IMR-90 (cell line): ENCODE data around the gene KIAA0319L. TPM values are rescaled to one million over a fixed set of nuclear protein-coding genes. Genes with fewer than 3 reads are reported as not detected.

ENCODE experiments used
- ATAC-seq: fragments of 200-7000 bp; cut with Tn5 transposase; 2 replicates; pipeline ENCODE4 v1.9.1; 2020; ENCODE audit warnings: low read depth, mild to moderate bottlenecking, moderate library complexity
- BruUV-seq: library from RNA; stranded (reverse); fragments of 400-500 nt; replicated peaks from 2 replicates; lab custom pipeline; 2021; lab: Mats Ljungman, UMichigan
- CTCF ChIA-PET: fragments of 300-600 bp; formaldehyde crosslinking; extraction: SDS; loops from one replicate; lab custom pipeline; 2021; ENCODE audit warnings: antibody characterized with exemption; lab: Yijun Ruan, JAX
- POLR2A ChIA-PET: fragments of 300-600 bp; sonication (Branson Sonifier 250); formaldehyde crosslinking; loops from one replicate; lab custom pipeline; 2022; ENCODE audit warnings: antibody characterized with exemption; ENCODE audit not compliant: unreplicated experiment; lab: Charles Lee
- DNase-seq: peaks from one replicate; pipeline ENCODE4 v3.0.0; 2013
- H2AFZ ChIP-seq: replicated peaks from 2 replicates; pipeline ENCODE3; 2013; ENCODE audit warnings: low read length, mild to moderate bottlenecking; ENCODE audit not compliant: poor library complexity
- H2AK5ac ChIP-seq: 2 replicates; pipeline ENCODE4 v1.6.1; 2013; ENCODE audit warnings: low read depth, low read length, inconsistent platforms
- H2AK9ac ChIP-seq: replicated peaks from 2 replicates; pipeline ENCODE3; 2013; ENCODE audit warnings: mild to moderate bottlenecking, low read depth, low read length, moderate library complexity; ENCODE audit not compliant: poor library complexity
- H2BK120ac ChIP-seq: 2 replicates; pipeline ENCODE4 v1.6.1; 2013; ENCODE audit warnings: low read depth, low read length, inconsistent platforms
- H2BK15ac ChIP-seq: 3 replicates; pipeline ENCODE4 v1.6.1; 2013; ENCODE audit warnings: low read depth, low read length, inconsistent platforms
- H2BK20ac ChIP-seq: 2 replicates; pipeline ENCODE4 v1.6.1; 2013; ENCODE audit warnings: low read depth, mild to moderate bottlenecking, inconsistent platforms, low read length, moderate library complexity
- H2BK5ac ChIP-seq: 2 replicates; pipeline ENCODE4 v1.6.1; 2013; ENCODE audit warnings: mild to moderate bottlenecking, low read depth, low read length, inconsistent platforms; ENCODE audit not compliant: poor library complexity, severe bottlenecking
- H3K14ac ChIP-seq: replicated peaks from 2 replicates; pipeline ENCODE4 v1.6.1; 2013; ENCODE audit warnings: low read depth, low read length, inconsistent platforms
- H3K18ac ChIP-seq: 2 replicates; pipeline ENCODE4 v1.6.1; 2013; ENCODE audit warnings: low read depth, low read length, control low read depth
- H3K23ac ChIP-seq: 2 replicates; pipeline ENCODE4 v1.6.1; 2013; ENCODE audit warnings: low read depth, low read length, inconsistent platforms
- H3K27ac ChIP-seq: 2 replicates; pipeline ENCODE4 v1.5.1; 2013; ENCODE audit warnings: mild to moderate bottlenecking, control low read depth, low read length; ENCODE audit not compliant: insufficient read depth
- H3K27me3 ChIP-seq: 2 replicates; pipeline ENCODE4 v1.6.1; 2013; ENCODE audit warnings: low read length; ENCODE audit not compliant: control insufficient read depth, insufficient read depth
- H3K36me3 ChIP-seq: 2 replicates; pipeline ENCODE4 v1.6.1; 2013; ENCODE audit warnings: low read length, mixed read lengths; ENCODE audit not compliant: control insufficient read depth, insufficient read depth
- H3K4ac ChIP-seq: 2 replicates; pipeline ENCODE4 v1.6.1; 2013; ENCODE audit warnings: low read depth, low read length, inconsistent platforms
- H3K4me1 ChIP-seq: 2 replicates; pipeline ENCODE4 v1.6.1; 2013; ENCODE audit warnings: low read length, mixed read lengths; ENCODE audit not compliant: control insufficient read depth, insufficient read depth
- H3K4me2 ChIP-seq: 2 replicates; pipeline ENCODE4 v1.6.1; 2013; ENCODE audit warnings: low read depth, mild to moderate bottlenecking, control low read depth, low read length, moderate library complexity
- H3K4me3 ChIP-seq: 2 replicates; pipeline ENCODE4 v1.5.1; 2013; ENCODE audit warnings: low read depth, mild to moderate bottlenecking, control low read depth, low read length, moderate library complexity; ENCODE audit not compliant: insufficient read depth
- H3K56ac ChIP-seq: 2 replicates; pipeline ENCODE4 v1.6.1; 2013; ENCODE audit warnings: low read length, inconsistent platforms; ENCODE audit not compliant: insufficient read depth; ENCODE audit errors: extremely low read depth
- H3K79me1 ChIP-seq, 2 experiments: 2 replicates each; pipeline ENCODE4 v1.6.1; 2013; ENCODE audit warnings: low read length in 2 of 2, inconsistent platforms in 1 of 2, low read depth in 1 of 2
- H3K9ac ChIP-seq: 2 replicates; pipeline ENCODE4 v1.6.1; 2013; ENCODE audit warnings: low read depth, low read length, control low read depth
- H3K9me1 ChIP-seq: 2 replicates; pipeline ENCODE4 v1.6.1; 2013; ENCODE audit warnings: low read length, inconsistent platforms; ENCODE audit not compliant: insufficient read depth
- H3K9me3 ChIP-seq: 2 replicates; pipeline ENCODE4 v1.6.1; 2013; ENCODE audit warnings: low read length; ENCODE audit not compliant: control insufficient read depth, insufficient read depth
- H4K20me1 ChIP-seq: 2 replicates; pipeline ENCODE4 v1.6.1; 2013; ENCODE audit warnings: low read length, inconsistent platforms; ENCODE audit not compliant: insufficient read depth
- H4K5ac ChIP-seq: 2 replicates; pipeline ENCODE4 v1.6.1; 2013; ENCODE audit warnings: mild to moderate bottlenecking, low read depth, low read length, control low read depth
- H4K8ac ChIP-seq, 2 experiments: 2 replicates each; pipeline ENCODE4 v1.6.1; 2013; ENCODE audit warnings: low read depth in 2 of 2, low read length in 2 of 2, control low read depth in 1 of 2, inconsistent platforms in 1 of 2
- H4K91ac ChIP-seq: 2 replicates; pipeline ENCODE4 v1.6.1; 2013; ENCODE audit warnings: low read depth, low read length, inconsistent platforms; ENCODE audit not compliant: insufficient read depth
- SMC3 ChIP-seq: fragments of 150-350 bp; IDR thresholded peaks from 2 replicates; pipeline ENCODE4 v1.6.1; 2016; ENCODE audit warnings: low read depth, mild to moderate bottlenecking, antibody characterized with exemption, low read length, moderate library complexity
- WGBS, 2 experiments: methylation state at CpG; one replicate each; pipeline versions ENCODE4 v1.1.5 to v1.1.7; 2013; ENCODE audit warnings: missing lambda C conversion rate in 2 of 2; ENCODE audit not compliant: insufficient read length in 1 of 2; ENCODE audit errors: extremely low coverage in 2 of 2; 5-methylcytosine and 5-hydroxymethylcytosine counted together
- dilution Hi-C: fragments of 300-500 bp; cut with HindIII; formaldehyde crosslinking; loops from one replicate; pipeline ENCODE4 v1.14.3; 2018; ENCODE audit warnings: low sequenced_read_pairs; ENCODE audit not compliant: unreplicated experiment
- in situ Hi-C: fragments of 300-500 bp; cut with MboI; formaldehyde crosslinking; loops from 3 replicates; pipeline ENCODE4 v1.14.3; 2019; ENCODE audit warnings: low sequenced_read_pairs, inconsistent platforms, mixed read lengths
- intact Hi-C: fragments of 100-400 bp; cut with micrococcal nuclease; formaldehyde crosslinking; loops from 2 replicates; pipeline ENCODE4 v1.10.0; 2022
- polyA plus RNA-seq, 3 experiments: library from polyadenylated mRNA; depleted of rRNA; stranded (reverse); fragments of >200 nt; gene quantifications; 2 replicates each; pipeline ENCODE4 v1.2.3, GENCODE V29; 2012; ENCODE audit warnings: low replicate concordance in 1 of 3
- total RNA-seq: library from RNA; depleted of rRNA; stranded (reverse); fragments of >200 nt; gene quantifications from 2 replicates; pipeline ENCODE4 v1.2.3, GENCODE V29; 2012

KIAA0319L gene
- total and polyA plus RNA-seq, 2 of the 4 experiments (the other 2 are of a cell fraction) = 38.0 to 49.8 TPM

GRCh38 chr1:35600593-35600992, 43.4 kb upstream of the KIAA0319L start:
- Histone ChIP-seq H2BK20ac (no peak overlapping the region), H3K9ac (no peak overlapping the region), H3K4me2 (no peak overlapping the region), H3K27me3 (no peaks in the 10 kb centered on the region), H3K36me3 (peaks cover 29% of the 10 kb centered on the region), H3K56ac (no peak overlapping the region), H3K9me3 (no peaks in the 10 kb centered on the region), H2AK9ac (peak overlapping the region; percentile 33), H2AK5ac (no peak overlapping the region), H3K4me3 (no peak overlapping the region), H2AFZ (no peak overlapping the region), H3K14ac (no peak overlapping the region), H4K20me1 (peaks cover under 1% of the 10 kb centered on the region; the same call in 1 of the 2 replicates), H3K27ac (no peak overlapping the region), H2BK15ac (no peak overlapping the region), H2BK120ac (no peak overlapping the region), H4K91ac (no peak overlapping the region), H3K79me1 (peaks cover 7 to 19% of the 10 kb centered on the region in 2 experiments; a peak in 3 of 4 replicates), H2BK5ac (no peak overlapping the region), H3K4ac (no peak overlapping the region), H4K5ac (no peak overlapping the region), H3K18ac (no peak overlapping the region), H4K8ac (no peak overlapping the region), H3K23ac (no peak overlapping the region), H3K9me1 (peaks cover 6% of the 10 kb centered on the region), H3K4me1 (no peaks in the 10 kb centered on the region)
- intact Hi-C loops (no loop called here), in situ Hi-C loops (no loop called here), dilution Hi-C loops (no loop called here)
- ChIA-PET CTCF (interaction anchor here (0.8 kb wide), 1 partner anchor 8 kb away, joined by 3 read pairs; no protein-coding TSS in a partner anchor), POLR2A (no interaction called here)
- no peak for DNase-seq
- no peak for ATAC-seq
- no TSS peak for BruUV-seq
- TF ChIP-seq SMC3 = no peak
- 100% methylated on average over 1 of the region's 3 CpGs; no CpG with 5 or more reads in 1 of the 2 experiments for WGBS, 2 experiments
